HG03575 (cell line): Measurements from ENCODE around the gene SLC44A5.
"Not testable (repeated sequence)": the region's sequence is repeated elsewhere in the genome, so short reads cannot be mapped to it uniquely, and the experiment has no call there.

Source experiments
- ATAC-seq: cut with Tn5 transposase; IDR thresholded peaks from one replicate; pipeline ENCODE4 v1.9.1; 2021; ENCODE audit not compliant: unreplicated experiment, insufficient number of reproducible peaks, low FRiP score; ENCODE audit errors: extremely low read depth

SLC44A5 gene

DNA sequence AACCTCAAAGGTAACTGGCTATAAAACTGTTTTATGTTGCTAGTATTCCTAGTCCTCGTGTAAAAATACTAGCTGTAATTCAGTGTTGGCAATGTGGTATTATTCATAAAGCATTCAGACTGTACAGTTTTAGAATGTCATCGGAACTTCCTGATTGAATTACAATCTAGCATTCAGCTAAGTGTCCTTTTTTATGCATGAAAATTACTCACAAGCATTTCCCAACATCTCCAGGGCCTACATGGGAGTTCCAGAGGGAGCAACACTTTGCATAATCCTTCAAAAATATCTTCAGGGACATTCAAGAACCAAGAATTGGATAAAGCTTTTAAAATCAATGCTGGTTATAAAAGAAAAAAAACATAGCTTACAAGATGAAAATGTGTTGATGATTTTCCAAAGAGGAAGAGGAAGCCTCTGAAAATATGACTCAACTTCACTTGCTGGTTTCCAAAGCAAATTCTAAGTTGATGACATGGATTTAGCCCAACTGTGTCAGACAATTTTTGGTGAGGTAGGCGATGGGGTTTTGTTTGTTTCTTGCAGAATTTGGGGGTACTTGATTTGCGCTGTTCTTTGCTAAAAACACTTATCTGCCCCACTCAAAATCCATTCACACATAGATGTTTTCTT, 137.8 kb downstream of the SLC44A5 start:
- no peak for ATAC-seq

DNA sequence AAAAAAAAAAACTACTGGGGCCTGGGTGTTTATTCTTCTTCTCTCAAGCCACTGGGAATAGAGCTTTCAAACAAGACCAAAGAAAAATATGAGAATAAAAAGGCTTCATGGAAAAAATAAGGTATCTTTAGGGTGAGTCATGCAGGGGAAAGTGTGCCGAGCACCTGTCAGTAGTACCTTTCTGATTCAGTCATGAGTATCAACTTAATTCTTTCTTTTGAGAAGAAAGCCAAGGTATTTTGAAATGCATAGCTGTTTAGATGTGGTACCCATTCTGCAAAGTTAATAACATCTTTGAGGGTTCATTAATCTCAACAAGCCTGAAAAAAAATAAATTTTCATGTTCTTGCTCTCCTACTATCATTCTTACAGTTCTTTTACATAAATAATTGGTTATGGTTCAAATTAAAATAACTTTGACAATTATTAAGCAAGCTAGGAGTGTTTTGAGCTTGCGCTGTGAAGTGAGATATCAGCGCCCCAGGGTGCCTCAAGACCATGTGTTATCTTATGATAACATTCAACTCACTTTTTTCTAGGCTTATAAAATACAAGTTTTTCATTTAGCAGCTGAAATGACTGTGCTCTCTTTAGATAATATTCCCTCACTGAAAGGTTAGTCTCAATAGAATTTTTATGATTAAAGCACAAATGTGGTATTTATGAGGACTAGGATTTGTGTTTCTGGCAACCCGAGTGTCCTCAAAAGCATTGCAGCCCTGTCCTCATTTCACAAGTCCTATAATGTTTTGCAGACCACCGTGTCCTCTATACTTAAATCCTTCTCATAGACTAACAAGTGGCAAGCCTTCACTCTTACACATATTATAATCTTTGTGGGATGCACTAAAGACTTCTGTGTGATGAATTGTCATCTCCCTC, 138.6 kb downstream of the SLC44A5 start:
- no peak for ATAC-seq

DNA sequence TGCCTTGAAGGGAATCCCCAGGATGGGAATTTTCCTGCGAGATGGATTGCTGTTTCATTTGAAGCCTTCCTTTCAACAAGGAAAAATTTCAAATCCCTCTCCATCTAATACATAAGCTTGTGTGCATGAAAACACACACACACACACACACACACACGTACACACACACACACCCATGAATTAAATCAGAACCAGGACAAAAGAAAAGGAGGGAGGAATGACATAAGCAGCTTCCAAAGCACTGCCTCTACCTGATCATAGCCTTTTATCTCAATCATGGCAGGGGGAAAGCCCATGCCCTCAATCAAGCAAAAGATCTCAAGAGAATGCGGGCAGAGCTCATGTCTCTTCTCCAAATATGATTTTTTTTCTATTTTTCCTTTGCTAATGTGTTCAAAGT, 139.7 kb downstream of the SLC44A5 start:
- no peak for ATAC-seq

DNA sequence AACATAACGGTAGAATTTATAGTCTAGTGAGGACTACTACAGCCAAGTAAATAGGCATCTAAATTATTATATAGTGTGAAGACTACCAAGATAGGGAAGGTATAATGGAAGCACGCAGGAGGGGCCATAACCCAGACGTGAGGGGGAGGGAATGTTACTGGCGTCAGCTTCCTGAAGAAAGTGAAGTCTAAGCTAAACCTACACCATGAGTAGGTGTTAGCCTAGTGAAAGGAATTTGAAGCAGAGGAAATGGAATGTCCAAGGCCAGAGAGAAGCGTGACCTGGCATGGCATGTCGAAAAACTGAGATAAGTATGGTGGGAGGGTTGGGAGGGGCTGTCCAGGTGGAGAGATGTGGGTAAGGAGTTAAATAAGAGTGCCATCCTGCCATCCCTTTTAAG, 140.5 kb downstream of the SLC44A5 start:
- no peak for ATAC-seq

DNA sequence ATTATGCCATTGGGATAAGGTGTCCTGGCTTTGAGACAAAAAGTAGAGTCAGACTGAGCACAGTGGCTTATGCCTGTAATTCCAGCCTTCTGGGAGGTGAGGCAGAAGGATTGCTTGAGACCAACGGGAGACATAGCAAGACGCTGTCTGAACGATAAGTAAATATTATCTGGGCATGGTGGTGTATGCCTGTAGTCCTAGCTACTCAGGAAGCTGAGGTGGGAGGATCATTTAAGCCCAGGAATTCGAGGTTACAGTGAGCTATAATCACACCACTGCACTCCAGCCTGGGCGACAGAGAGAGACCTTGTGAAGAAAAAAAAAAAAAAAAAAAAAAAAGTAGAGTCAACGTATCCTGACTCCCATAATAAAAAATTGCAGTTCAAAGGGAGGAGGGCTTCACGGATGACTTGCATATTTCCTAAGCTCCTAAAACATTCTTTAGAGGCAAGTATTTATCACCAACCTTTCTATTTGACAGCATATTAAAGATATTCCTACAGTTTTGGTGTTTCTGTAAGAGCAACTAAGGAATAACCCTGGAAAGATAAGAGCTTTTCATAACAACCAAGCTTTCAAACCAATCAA, 141.2 kb downstream of the SLC44A5 start:
- ATAC-seq, result no peak

DNA sequence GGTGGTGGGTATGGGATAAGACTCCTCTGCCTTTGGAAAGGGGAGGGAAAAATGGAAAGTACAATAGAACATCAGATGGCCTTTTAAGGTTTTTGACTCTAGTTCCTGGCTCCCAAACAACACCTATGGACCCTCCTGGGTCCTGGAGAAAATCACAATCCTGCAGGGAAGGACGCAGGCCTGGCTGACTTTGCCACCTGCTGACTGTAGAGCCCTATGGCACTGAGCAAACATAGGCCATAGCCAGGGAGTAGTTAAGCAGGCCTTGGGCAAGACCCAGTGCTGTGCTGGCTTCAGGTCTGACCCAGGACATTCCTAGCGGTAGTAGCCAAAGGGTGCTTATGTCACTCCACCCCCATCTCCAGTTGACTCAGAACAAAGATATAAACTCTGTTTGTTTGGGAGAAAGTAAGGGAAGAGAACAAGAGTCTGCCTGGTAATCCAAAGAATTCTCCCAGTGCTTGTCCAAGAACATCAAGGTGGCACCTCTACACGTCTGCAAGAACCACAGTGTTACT, 149.0 kb downstream of the SLC44A5 start:
- ATAC-seq, result no peak

DNA sequence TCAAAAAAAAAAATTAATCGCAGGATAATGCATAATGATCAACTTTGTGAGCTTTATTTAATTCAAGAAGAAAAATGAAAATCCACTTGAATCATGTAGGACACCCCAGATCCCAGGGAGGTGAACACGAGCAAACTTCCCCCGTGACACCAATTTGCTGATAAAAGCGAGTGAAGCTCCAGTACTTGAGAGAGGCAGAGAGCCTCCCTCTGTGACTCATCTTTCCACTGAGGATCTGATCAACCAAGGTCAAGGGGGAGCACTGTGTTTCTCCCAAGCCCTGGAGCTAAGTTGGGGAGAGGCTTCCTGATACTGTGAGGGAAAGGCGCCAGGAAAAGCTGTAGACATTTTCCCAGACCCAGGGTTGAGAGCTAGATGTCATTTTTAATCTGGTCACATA, 160.9 kb downstream of the SLC44A5 start:
- no peak for ATAC-seq

DNA sequence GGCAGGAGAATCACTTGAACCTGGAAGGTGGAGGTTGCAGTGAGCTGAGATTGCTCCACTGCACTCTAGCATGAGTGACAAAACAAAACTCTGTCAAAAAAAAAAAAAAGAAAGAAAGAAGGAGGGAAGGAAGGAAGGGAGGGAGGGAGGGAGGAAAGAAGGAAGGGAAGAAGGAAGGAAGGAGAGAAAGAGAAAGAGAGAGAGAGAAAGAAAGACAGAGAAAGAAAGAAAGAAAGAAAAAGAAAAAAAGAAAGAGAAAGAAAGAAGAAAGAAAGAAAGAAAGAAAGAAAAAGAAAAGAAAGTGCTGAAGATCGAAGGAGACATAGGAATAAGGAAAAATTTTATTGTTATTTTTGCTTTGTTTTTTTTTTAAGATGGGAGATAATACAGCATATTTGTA, 166.7 kb downstream of the SLC44A5 start:
- ATAC-seq, result no peak

DNA sequence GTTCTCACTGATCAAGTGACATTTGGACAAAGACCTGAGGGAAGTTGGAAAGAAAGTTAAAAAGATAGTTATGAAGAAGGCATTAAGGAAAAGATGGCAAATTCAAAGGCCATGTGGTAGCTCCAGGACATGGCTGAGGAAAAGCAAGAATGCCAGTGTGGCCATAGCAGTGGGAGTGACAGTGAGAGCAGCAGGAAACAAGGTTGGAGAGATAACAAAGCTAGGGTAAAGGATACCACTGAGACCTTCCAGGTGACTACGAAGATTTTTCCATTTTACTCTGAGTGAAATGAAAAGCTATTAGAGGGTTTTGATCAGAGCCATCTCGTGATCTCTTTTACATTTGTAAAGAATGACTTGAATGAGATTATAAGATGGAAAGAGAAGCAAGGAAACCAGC, 170.6 kb downstream of the SLC44A5 start:
- no peak for ATAC-seq

DNA sequence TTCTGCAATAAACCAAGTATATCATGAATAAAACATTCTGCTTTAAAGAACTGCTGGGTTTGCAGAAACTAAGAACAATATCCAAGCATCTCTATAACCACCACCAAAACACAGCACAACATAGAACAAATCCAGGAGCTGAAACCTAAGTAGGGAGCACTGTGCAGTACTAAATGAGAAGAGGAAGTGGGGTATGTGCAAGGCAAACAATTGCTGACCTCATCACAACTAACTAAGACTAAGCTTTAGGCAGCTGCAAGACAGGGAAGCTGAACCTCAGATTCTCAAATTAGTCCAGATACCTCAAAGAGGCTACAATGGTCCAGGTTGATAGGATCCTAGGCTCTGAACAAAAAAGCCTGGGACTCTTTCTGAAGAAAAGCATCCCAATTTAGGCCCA, 172.6 kb downstream of the SLC44A5 start:
- no peak for ATAC-seq

DNA sequence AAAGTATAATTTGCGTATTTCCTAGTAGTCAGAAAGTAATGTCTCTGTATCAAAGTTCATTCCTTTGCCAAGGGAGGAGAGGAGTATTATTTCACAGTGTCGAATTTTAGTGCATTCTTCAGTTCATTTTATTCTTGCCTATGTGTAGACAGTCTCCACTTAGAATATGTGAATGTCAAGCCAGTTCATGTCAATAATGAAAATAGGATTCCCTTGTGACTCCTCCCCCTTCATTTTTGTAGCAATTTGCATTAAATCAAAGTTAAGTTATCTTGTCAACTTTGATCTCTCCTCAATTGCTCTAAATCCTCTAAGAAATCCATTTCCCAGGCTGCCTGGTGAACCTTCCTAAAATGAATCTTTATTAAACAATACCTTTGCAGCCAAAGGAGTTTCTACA, 179.1 kb downstream of the SLC44A5 start:
- ATAC-seq, result no peak

DNA sequence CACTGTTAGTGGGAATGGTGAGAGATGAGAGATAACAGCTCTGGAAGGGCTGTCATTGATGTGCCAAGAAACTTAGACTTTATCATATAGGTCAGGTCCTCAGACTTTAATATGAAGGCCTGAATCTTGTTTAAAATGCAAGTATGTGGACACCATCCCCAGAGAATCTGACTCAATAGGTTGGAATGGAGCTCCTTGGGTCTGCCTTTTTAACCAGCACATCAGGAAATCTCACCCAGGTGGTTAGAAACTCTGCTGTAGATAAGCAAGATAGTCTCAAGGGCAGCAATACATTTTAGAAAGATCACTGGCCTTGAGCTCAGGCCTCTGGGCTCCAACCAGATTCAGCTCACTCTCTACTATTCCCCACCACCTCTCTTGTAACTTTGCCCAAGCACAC, 180.4 kb downstream of the SLC44A5 start:
- no peak for ATAC-seq

DNA sequence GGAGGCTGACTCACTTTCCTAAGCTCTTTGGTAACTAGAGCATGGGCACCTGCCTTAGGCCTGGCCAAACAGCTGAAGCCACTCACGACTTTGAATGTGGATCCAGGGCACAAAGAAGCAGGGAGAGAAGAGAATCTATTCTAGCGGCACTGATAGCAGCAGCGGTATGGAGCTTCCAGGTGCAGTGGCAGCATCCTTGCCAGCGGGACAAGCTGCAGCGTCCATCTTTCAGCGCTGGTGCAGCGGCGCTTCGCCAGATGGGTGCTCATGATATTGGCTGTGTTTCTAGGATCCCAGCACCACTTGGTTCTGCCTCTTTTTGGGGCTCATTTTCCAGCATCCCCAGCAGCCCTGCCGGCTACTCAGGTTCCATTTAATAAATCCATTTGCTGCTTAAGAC, 184.2 kb downstream of the SLC44A5 start:
- no peak for ATAC-seq

DNA sequence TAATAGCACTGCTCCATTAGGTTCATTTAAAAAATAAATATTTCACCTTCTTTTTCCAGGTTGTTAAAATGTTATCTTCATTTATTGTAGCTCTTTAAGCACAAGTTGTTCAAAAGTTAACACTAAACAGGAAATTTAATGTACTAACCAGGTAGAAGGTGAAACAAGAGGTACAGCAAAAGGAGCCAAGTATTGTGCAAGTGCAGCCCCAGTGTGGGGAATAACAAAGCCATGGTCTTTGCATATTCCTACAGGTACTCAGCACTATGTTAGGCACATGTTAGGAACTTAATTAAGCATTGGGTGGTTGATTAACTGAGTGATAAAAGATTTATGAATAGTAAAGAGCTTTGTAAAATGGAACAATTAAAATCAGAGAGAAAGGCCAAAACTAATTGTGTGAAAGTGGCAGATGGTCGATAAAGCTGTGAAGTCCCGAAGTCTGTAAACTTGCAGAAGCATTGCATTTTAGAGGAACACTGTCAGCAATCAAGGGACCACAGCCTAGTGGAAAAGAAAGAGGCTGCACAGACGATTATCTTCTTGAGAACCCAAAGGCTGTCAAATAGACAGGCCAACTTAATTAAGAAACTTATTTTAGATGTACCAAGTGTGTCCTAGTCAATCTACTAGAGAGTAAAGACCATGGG, 185.8 kb downstream of the SLC44A5 start:
- no peak for ATAC-seq

DNA sequence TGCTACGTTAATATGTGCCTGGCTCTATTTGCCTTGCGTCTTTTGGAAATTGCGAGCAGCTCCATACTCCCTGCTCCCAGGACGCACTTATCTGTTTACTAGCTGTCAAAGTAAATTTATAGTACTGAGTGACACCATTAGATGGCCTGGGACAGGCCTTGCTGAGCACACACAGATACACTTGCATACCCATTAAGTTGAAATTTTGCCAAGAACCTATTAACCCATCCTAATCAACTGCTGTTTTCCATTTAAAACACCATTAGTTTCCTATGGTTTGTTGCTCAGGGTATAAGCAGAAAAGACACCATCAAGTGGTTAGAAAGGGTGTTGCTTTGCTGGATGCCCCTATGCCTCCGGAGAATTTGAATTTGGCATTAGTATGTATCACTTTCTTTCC, 187.3 kb downstream of the SLC44A5 start:
- no peak for ATAC-seq

DNA sequence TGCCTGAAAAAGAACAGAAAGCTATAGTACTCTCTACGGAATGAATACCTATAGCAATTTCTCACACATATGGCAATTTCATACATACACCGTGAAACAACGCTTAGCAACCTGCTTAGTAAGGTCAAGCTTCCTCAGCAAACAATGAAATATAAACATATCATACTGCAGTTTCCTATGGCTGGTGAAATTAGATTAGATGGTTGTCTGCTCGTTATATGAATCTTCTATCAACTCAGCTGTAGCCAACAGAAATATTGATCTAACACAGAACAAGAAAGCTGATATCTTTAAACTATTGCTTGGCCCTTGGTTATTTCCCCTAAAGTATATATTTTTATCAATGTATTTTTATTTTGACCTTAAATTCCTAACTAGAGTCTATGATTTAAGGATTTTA, 187.8 kb downstream of the SLC44A5 start:
- ATAC-seq, result no peak

DNA sequence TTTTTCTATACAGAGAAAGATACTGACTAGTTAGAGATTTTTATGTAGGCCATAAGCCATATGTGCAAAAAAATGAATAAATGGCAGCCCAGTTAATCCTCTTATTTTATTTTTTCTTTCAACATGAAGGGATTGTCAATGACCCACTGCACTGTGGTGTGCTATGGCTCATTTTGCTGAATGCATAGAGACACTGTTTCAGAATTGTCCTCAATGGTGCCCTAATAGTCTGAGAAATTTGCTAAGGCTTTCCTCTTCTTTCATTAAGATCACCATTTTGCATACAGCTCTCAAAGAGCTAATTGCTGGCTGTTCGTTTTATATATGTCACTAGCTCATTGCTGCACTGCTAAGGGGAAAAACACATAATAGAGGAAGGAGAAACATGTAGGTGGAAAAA, 189.5 kb downstream of the SLC44A5 start:
- no peak for ATAC-seq

DNA sequence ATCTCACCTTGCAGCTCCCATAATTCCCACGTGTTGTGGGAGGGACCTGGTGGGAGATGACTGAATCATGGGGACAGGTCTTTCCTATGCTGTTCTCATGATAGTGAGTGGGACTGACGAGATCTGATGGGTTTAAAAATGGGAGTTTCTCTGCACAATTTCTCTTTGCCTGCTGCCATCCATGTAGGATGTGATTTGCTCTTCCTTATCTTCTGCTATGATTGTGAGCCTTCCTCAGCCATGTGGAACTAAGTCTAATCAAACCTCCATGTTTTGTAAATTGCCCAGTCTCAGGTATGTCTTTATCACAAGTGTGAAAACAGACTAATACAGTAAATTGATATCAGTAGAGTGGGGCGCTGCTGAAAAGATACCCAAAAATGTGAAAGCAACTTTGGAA, 195.7 kb downstream of the SLC44A5 start:
- ATAC-seq, result no peak

DNA sequence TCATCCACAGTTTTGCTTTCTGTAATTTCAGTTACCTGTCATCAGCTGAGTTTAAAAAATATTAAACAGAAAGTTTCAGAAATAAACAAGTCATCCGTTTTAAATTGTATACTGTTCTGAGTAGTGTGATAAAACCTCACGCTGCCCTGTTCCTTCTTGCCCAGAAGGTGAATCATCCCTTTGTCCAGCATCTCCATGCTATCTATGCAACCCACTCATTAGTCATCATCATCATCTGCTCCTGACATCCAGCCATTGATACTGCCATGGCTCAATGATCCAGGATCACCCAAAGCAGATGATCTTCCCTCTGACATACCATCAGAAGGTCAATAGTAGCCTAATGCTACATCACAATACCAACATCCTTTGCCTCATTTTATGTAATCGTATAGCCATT, 198.3 kb downstream of the SLC44A5 start:
- ATAC-seq, result no peak

DNA sequence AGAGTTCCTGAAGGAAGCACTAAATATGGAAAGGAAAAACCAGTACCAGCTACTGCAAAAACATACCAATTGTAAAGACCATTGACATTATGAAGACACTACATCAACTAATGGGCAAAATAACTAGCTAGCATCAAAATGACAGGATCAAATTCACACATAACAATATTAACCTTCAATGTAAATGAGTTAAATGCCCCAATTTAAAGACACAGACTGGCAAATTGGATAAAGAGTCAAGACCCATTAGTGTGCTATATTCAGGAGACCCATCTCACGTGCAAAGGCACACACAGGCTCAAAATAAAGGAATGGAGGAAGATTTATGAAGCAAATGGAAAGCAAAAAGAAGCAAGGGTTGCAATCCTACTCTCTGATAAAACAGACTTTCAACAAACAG, 206.2 kb downstream of the SLC44A5 start:
- ATAC-seq, result not testable (repeated sequence)
